Spinal cord (tissue), 10 donors: ENCODE data around the gene C7. TPM values are rescaled to one million over a fixed set of nuclear protein-coding genes. Genes with fewer than 3 reads are reported as not detected.

Experiments used
- DNase-seq, 6 donors: peaks; one replicate each; pipeline versions ENCODE4 v3.0.0 to v3.0.0-alpha.2; 2013 to 2015; ENCODE audit warnings: low spot score in 6 of 6, low read depth in 4 of 6
- H3K27ac ChIP-seq: one replicate; pipeline ENCODE4 v1.5.1; 2013; ENCODE audit warnings: low read depth, low read length, control low read depth
- H3K27me3 ChIP-seq: one replicate; pipeline ENCODE4 v1.6.1; 2013; ENCODE audit warnings: low read length; ENCODE audit not compliant: control insufficient read depth, insufficient read depth
- H3K36me3 ChIP-seq: one replicate; pipeline ENCODE4 v1.6.1; 2013; ENCODE audit warnings: low read length; ENCODE audit not compliant: control insufficient read depth, insufficient read depth
- H3K4me1 ChIP-seq: one replicate; pipeline ENCODE4 v1.6.1; 2013; ENCODE audit warnings: low read length; ENCODE audit not compliant: control insufficient read depth, insufficient read depth
- H3K4me3 ChIP-seq: one replicate; pipeline ENCODE4 v1.5.1; 2013; ENCODE audit warnings: low read depth, low read length, control low read depth
- H3K9me3 ChIP-seq: one replicate; pipeline ENCODE4 v1.6.1; 2013; ENCODE audit warnings: low read length; ENCODE audit not compliant: control insufficient read depth, insufficient read depth
- WGBS: methylation state at CpG from one replicate; pipeline ENCODE4 v1.1.5; 2013; ENCODE audit warnings: missing lambda C conversion rate; ENCODE audit not compliant: insufficient coverage; 5-methylcytosine and 5-hydroxymethylcytosine counted together
- polyA plus RNA-seq, 2 donors: library from polyadenylated mRNA; unstranded; fragments of 120-200 nt; gene quantifications; one replicate each; pipeline ENCODE4 v1.2.1, GENCODE V29; 2013; ENCODE audit not compliant: insufficient read length in 2 of 2
- total RNA-seq, 2 donors: library from RNA; depleted of rRNA in 1 of 2; stranded (reverse); fragments of 120-200 nt in 1 of 2; fragments of >200 nt in 1 of 2; gene quantifications; one replicate each; pipeline versions ENCODE4 v1.2.3 to v1.2.4, GENCODE V29; 2013 to 2014
- donor health status: healthy.

The C7 gene
- total and polyA plus RNA-seq, 4 donors, result 8.9 to 95.1 (median 41.7) TPM

- Histone ChIP-seq H3K27me3 (no peaks in the 10 kb centered on the region), H3K4me3 (no peak overlapping the region), H3K27ac (no peak overlapping the region), H3K9me3 (no peaks in the 10 kb centered on the region), H3K36me3 (no peaks in the 10 kb centered on the region), H3K4me1 (peaks cover 3% of the 10 kb centered on the region)
- 39% methylated on average over 4 of the region's 4 CpGs for whole genome bisulfite sequencing
- peak in 1 of 6 donors; percentile 36 for DNase-seq
These were observed 76.2 kb downstream of the C7 start for GRCh38 chr5:40985501-40985900.

- Histone ChIP-seq H3K27ac (no peak overlapping the region), H3K9me3 (no peaks in the 10 kb centered on the region), H3K4me1 (peaks cover 3% of the 10 kb centered on the region), H3K4me3 (no peak overlapping the region), H3K36me3 (no peaks in the 10 kb centered on the region), H3K27me3 (no peaks in the 10 kb centered on the region)
- WGBS, result no CpG with 5 or more reads among the region's 3 CpGs
- no peak for DNase-seq
These were observed 77.4 kb downstream of the C7 start for GRCh38 chr5:40986666-40987065.

- DNase-seq, result no peak
- Histone ChIP-seq H3K27ac (no peak overlapping the region), H3K4me3 (no peak overlapping the region)
These were observed 78.1 kb downstream of the C7 start for GRCh38 chr5:40987349-40987748.

GRCh38 chr5:40988746-40989510 lies 79.6 kb downstream of the C7 start:
- Histone ChIP-seq H3K27ac (no peak overlapping the region), H3K9me3 (no peaks in the 10 kb centered on the region), H3K36me3 (no peaks in the 10 kb centered on the region), H3K4me3 (no peak overlapping the region), H3K27me3 (no peaks in the 10 kb centered on the region), H3K4me1 (peaks cover 6% of the 10 kb centered on the region)
- 80% methylated on average over 7 of the region's 8 CpGs for WGBS
- DNase-seq, result peak in 1 of 6 donors; percentile 59

More at GRCh38 chr5:40987349-40987748, 78.1 kb downstream of the C7 start:
- Histone ChIP-seq H3K27me3 (no peaks in the 10 kb centered on the region), H3K36me3 (no peaks in the 10 kb centered on the region), H3K9me3 (no peaks in the 10 kb centered on the region), H3K4me1 (peaks cover 3% of the 10 kb centered on the region)

- Histone ChIP-seq H3K27me3 (no peaks in the 10 kb centered on the region), H3K27ac (peak overlapping the region; percentile 57), H3K36me3 (no peaks in the 10 kb centered on the region), H3K4me1 (peaks cover 6% of the 10 kb centered on the region), H3K4me3 (no peak overlapping the region), H3K9me3 (no peaks in the 10 kb centered on the region)
- WGBS, result no CpG with 5 or more reads among the region's 2 CpGs
- DNase-seq, result peak in 5 of 6 donors; percentile 29 to 82 (median 33)
These were observed 82.1 kb downstream of the C7 start for GRCh38 chr5:40991168-40991980.

- H3K27ac ChIP-seq, result peak overlapping the region; percentile 57
- WGBS, result 80% methylated on average over 1 of the region's 5 CpGs
- H3K4me3 ChIP-seq, result no peak overlapping the region
These were observed 82.8 kb downstream of the C7 start for GRCh38 chr5:40991981-40992559.

GRCh38 chr5:40995801-40996586 lies 86.7 kb downstream of the C7 start:
- WGBS, result 89% methylated on average over 3 of the region's 5 CpGs
- Histone ChIP-seq H3K4me1 (peaks cover 3% of the 10 kb centered on the region), H3K27me3 (no peaks in the 10 kb centered on the region), H3K9me3 (no peaks in the 10 kb centered on the region), H3K27ac (no peak overlapping the region), H3K4me3 (no peak overlapping the region), H3K36me3 (no peaks in the 10 kb centered on the region)
- DNase-seq, result peak in 1 of 6 donors; percentile 67

More at GRCh38 chr5:40991981-40992559, 82.8 kb downstream of the C7 start:
- H3K4me1 ChIP-seq, result peaks cover 6% of the 10 kb centered on the region
- no peak for DNase-seq
- H3K9me3 ChIP-seq, result no peaks in the 10 kb centered on the region
- H3K27me3 ChIP-seq, result no peaks in the 10 kb centered on the region
- no peaks in the 10 kb centered on the region for H3K36me3 ChIP-seq

GRCh38 chr5:40999142-40999541 lies 89.8 kb downstream of the C7 start:
- Histone ChIP-seq H3K4me1 (no peaks in the 10 kb centered on the region), H3K9me3 (no peaks in the 10 kb centered on the region), H3K4me3 (no peak overlapping the region), H3K36me3 (no peaks in the 10 kb centered on the region), H3K27me3 (no peaks in the 10 kb centered on the region), H3K27ac (no peak overlapping the region)
- no peak for DNase-seq
- no CpG with 5 or more reads among the region's 1 CpG for WGBS

GRCh38 chr5:40999966-41000365 lies 90.7 kb downstream of the C7 start:
- no peaks in the 10 kb centered on the region for H3K27me3 ChIP-seq
- no peaks in the 10 kb centered on the region for H3K4me1 ChIP-seq
- no peaks in the 10 kb centered on the region for H3K36me3 ChIP-seq
- DNase-seq, result no peak
- 92% methylated on average over 4 of the region's 4 CpGs for WGBS
- no peak overlapping the region for H3K4me3 ChIP-seq
- no peak overlapping the region for H3K27ac ChIP-seq
- H3K9me3 ChIP-seq, result no peaks in the 10 kb centered on the region
